Loucy (cell line): Measurements from ENCODE around the gene LIPN.

Experiments used
- CTCF ChIP-seq: fragments of 200-600 bp; sonication (generic); conservative IDR thresholded peaks from 2 replicates; pipeline ENCODE4 v1.5.1; 2014; ENCODE audit warnings: mild to moderate bottlenecking, antibody characterized with exemption, low read length
- EZH2phosphoT487 ChIP-seq: fragments of 200-600 bp; IDR thresholded peaks from 2 replicates; pipeline ENCODE4 v1.6.1; 2018; ENCODE audit warnings: antibody characterized with exemption, mild to moderate bottlenecking, moderate library complexity, borderline replicate concordance

- TF ChIP-seq CTCF (no peak), EZH2phosphoT487 (no peak)
These were observed 22.4 kb downstream of the LIPN start for GRCh38 chr10:88782222-88782621.
